ENCODE results near the gene ECE1.

The ECE1 gene

DNA sequence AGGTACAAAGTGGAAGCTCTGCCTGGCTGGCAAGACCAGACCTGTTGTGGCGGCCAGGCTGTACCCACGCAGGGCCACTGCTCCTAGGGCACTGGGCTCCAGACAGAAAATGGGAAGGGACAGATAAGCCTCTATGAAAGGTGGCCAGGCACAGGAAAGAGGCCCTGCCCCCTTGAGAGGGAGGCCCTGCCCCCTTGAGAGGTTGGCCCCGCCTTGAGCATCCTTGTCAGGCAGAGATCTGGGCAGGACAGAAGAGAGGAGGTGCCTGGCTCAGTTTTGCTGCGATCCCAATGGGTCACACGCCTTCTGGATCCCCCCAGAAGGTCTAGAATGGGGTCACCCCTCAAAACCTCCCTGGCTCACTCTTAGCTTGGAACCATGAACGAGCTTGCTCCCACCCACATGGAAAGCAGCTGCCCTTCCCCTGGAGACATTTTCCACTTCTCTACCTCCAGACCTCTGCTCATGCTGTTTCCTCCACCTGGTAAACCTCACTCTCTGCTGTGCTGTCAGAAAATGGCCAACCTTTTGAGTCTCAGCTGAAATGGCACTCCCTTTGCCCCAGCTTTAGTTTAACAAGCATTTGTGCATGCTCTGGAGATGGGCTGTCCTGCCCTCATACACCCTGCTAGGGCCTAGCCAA is 17.5 kb upstream of the ECE1 start:
- no peak for FAIRE-seq

DNA sequence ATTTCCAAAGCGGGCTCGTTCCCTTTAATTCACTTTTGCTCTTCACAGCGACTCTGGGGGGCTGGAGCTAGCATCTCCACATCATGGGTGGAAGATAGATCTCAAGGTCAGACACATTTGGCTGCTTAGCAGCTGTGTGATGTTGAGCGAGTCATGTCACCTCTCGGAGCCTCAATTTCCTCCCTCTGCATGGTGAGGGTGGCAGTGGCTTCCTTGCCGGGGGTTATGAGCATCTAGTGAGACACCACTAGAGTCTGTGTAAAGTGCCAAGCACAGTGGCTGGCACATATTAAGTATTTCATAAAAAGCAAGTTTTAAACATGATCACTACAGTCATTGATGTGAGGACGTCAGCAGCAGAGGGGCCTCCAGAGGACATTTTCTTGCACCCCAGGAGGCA is 16.9 kb upstream of the ECE1 start:
- no peak for FAIRE-seq

- no peak for FAIRE-seq
Observed at GRCh38 chr1:21305900-21306189, 15.6 kb upstream of the ECE1 start.

DNA sequence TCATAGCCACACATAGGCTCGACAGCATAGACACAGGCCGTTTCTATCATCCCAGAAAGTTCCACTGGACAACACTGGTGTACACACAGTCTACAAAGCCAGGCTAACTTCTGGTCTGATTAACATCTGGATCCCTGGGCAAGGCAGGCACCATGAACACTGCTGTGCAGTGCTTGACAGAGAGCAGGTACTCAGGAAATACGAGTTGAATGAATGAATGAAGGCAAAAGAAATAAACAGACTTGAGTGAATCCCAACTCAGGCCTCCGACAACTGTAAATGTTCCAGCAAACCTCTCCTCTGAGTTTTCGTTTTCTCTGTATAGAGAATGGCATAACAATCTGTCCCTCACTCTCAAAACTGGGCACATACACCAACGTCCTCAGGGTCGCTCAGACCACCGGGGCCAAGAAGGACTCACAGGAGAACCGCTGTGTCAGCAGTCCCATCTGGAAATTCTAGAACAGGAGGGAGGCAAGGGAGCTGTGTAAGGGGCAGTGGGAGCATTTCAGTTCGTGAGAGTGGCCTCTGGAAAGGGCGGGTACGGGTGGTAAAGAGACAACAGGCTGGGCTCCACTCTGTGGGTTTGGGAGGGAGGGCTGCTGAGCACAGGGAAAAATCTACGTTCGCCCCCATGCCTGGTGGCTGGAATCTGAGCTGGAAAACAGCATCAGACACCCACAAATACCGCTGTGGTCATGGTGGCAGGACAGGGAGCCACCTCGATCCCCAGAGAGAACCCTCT is 15.1 kb upstream of the ECE1 start:
- no peak for FAIRE-seq

DNA sequence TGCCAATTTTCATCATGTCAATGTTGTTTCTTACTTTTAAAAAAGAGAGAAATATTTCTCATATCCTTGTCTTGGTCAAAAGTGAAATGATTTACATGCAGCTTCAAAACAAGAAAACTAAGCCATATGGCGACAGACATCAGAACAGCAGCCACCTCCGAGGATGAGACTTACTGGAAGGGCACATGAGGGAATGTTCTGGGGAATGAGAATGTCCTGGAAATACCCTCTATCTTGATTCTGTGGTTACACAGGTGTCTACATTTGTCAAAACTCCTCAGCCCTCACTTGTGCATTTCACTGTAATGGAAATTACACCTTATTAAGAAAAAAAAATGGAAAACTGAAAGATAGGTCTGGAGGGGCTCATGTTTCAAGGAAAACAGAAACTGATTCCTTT is 14.2 kb upstream of the ECE1 start:
- FAIRE-seq: no peak

- FAIRE-seq: no peak
Observed at GRCh38 chr1:21302747-21303715, 12.8 kb upstream of the ECE1 start.

GRCh38 chr1:21301794-21302440 is 11.7 kb upstream of the ECE1 start:
- FAIRE-seq: no peak

GRCh38 chr1:21300774-21301173 is 10.5 kb upstream of the ECE1 start:
- no peak for FAIRE-seq

GRCh38 chr1:21299780-21300395 is 9.6 kb upstream of the ECE1 start:
- FAIRE-seq: no peak

DNA sequence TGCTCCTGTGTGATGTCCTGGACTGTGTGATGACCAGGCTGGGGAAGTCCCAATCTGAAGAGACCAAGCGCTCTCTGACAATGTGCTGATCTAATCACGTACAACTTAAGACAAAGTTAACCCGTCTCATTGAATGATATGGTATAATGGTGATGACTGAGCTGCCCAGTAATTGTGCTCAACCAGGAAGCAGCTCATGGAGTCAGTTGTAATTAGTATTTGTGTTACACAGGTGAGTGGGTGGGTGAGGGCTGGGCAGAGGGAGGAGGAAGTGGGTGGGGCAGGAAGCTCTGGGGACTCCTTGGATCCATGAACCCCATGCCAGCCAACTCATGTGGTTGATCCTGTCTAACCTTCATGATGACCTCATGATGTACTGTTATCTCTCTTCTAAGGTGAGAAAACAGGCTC is 8.7 kb upstream of the ECE1 start:
- no peak for FAIRE-seq

DNA sequence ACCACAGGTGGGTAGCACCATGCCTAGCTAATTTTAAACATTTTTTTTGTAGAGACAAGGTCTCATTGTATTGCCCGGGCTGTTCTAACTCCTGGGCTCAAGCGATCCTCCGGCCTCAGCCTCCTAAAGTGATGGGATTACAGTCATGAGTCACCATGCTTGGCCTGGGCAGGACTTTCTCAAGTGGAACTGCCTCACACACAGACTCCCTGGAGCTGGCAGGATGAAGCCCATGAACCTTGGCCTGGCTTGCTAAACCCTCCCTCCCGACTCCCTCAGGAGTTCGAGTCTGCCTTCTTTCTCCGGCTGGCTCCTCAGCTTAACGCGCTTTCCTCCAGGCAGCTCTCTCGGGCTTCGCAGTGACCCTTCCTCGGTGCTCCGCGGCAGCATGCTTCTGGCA is 7.7 kb upstream of the ECE1 start:
- no peak for FAIRE-seq

- FAIRE-seq: no peak
Observed at GRCh38 chr1:21296509-21297354, 6.5 kb upstream of the ECE1 start.

DNA sequence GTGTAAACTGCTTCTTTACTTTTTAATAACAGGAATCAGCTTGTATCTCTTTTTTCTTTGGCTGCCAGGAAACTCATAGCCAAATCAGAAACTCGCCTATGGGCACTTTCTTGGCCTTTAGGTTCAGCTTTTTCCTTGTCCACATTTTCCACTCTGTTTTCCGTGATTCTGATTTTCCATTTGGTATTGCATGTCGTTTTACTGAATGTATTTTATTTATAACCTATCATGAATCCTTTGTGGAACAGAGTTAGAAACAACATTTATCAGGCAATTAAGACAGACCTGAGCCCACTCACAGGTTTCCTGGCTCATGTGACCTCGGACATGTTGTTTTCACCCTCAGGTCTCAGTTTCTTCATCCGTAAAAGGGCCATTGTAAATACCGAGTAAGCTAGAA is 5.3 kb upstream of the ECE1 start:
- FAIRE-seq: no peak

DNA sequence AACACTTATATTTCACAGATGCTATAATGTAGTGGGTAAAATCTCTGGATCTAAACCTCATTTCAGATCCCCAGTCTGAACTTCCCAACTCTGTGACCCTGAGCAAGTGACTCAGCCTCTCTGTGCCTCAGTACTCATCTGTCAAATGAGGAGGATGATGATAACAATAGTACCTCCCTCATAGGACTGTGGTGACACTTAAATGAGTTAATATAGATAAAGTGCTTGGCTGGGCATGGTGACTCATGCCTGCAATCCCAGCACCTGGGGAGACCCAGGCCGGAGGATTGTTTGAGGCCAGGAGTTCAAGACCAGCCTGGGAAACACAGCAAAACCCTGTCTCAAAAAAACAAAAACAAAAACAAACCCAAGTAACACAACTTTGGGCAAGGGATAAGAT is 4.7 kb upstream of the ECE1 start:
- FAIRE-seq: no peak

GRCh38 chr1:21294266-21294989 is 4.2 kb upstream of the ECE1 start:
- no peak for FAIRE-seq

- FAIRE-seq: no peak
Observed at GRCh38 chr1:21293537-21294265, 3.4 kb upstream of the ECE1 start.

DNA sequence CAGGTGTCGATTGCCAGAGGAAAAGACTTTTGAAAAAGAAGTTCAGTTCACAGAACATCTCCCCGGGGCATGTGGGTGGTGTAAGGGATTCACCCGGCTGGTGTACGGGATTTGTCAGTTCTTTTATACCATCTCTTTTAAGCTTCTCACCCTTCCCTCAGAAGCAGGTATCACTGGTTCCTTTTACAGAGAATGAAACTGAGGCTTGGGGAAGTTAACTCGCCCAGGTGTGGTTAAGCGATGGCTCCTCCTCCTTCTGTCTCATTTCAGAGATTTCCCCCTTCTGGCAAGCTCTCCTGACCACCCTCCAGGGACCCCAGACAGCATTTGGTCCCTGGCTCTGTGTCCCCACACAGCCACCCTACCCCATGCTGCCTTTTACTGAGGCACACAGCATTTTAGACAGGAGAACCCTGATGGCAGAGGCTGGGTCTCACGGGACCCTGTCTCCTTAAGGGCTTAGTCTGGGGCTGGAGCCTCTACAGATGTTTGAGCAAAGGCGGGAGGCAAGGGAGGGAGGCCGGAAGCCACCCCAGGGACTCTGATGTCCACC is 2.8 kb upstream of the ECE1 start:
- no peak for FAIRE-seq

DNA sequence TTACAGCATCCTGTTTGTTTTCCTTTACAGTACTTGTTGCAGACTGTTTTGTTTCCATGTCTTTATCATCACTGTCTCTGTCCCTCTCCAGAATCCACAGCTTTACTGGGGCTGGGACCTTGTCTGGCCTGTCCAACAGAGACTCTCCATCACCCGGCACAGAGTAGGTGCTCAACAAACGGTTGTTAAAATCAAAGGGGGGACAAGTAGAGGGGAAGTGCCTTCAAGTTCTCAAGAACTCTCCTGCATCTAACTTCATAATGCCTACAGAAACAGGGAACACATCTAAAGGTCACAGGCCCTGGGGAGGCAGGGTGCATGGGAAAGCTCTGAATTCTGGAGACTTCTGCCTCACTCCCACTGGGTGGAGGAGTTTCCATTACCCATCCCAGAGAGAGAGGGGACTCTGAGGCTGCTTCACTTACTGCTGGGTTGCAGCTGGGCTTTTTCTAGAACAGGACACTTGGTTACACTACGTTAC is 2.3 kb upstream of the ECE1 start:
- no peak for FAIRE-seq

DNA sequence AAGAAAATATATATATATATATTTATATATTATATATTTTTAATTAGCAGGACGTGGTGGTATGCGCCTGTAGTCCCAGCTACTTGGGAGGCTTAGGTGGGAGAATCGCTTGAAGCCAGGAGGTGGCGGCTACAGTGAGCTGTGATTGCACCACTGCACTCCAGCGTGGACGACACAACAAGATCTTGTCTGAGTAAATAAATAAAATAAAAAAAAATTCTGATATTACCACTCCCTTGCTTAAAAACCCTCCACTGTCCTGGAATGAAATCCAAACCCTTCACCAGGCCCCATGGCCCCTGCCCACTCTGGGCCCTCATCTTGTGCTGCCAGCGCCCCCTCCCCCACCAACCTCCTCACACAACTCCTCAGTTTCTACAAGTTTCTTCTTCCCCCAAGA is 1.7 kb upstream of the ECE1 start:
- FAIRE-seq: no peak

GRCh38 chr1:21291184-21291583 is 921 bp upstream of the ECE1 start:
- no peak for FAIRE-seq

Data from TTC549 (cell line).